ENCODE data around the gene SYT8.
"Not testable (repeated sequence)": the region's sequence is repeated elsewhere in the genome, so short reads cannot be mapped to it uniquely, and the experiment has no call there.

GRCh38 chr11:1813356-1813755 is 21.4 kb upstream of the SYT8 start:
- TF ChIP-seq, protein P1, sequence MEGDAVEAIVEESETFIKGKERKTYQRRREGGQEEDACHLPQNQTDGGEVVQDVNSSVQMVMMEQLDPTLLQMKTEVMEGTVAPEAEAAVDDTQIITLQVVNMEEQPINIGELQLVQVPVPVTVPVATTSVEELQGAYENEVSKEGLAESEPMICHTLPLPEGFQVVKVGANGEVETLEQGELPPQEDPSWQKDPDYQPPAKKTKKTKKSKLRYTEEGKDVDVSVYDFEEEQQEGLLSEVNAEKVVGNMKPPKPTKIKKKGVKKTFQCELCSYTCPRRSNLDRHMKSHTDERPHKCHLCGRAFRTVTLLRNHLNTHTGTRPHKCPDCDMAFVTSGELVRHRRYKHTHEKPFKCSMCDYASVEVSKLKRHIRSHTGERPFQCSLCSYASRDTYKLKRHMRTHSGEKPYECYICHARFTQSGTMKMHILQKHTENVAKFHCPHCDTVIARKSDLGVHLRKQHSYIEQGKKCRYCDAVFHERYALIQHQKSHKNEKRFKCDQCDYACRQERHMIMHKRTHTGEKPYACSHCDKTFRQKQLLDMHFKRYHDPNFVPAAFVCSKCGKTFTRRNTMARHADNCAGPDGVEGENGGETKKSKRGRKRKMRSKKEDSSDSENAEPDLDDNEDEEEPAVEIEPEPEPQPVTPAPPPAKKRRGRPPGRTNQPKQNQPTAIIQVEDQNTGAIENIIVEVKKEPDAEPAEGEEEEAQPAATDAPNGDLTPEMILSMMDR (conservative IDR thresholded peaks at IDR 0.05; ENCODE audit: low read length): not testable (repeated sequence)
- TF ChIP-seq EZH2phosphoT487 (IDR thresholded peaks at IDR 0.05; ENCODE audit: borderline replicate concordance, low read depth, low read length): not testable (repeated sequence)
